H1 (cell line): ENCODE data around the gene MAPK8IP2. TPM values are rescaled to one million over a fixed set of nuclear protein-coding genes. Genes with fewer than 3 reads are reported as not detected.

ENCODE experiments used
- CTCF ChIA-PET: fragments of 300-600 bp; sonication (Branson Sonifier 250); formaldehyde crosslinking; loops from one replicate; lab custom pipeline; 2021; ENCODE audit not compliant: partially characterized antibody; lab: Charles Lee
- POLR2A ChIA-PET: fragments of 300-600 bp; sonication (Branson Sonifier 250); formaldehyde crosslinking; loops from one replicate; lab custom pipeline; 2021; ENCODE audit warnings: inconsistent platforms; ENCODE audit not compliant: partially characterized antibody; lab: Charles Lee
- DNase-seq, 2 experiments: peaks; one replicate each; pipeline versions ENCODE4 v3.0.0 to v3.0.0-alpha.2; 2010 to 2022; ENCODE audit warnings: low spot score in 2 of 2, low read depth in 1 of 2, mixed read lengths in 1 of 2
- FAIRE-seq: peaks from 2 replicates; lab custom pipeline; 2011; peaks lifted over from hg19 to GRCh38; lab: Jason Lieb, UNC
- H2AFZ ChIP-seq: 2 replicates; pipeline ENCODE4 v1.8.1; 2012; ENCODE audit warnings: low read length, inconsistent platforms
- H2AK5ac ChIP-seq: 2 replicates; pipeline ENCODE4 v1.6.1; 2013; ENCODE audit warnings: low read depth, low read length
- H2BK120ac ChIP-seq: replicated peaks from 2 replicates; pipeline ENCODE3; 2013; ENCODE audit warnings: low read depth, low read length, inconsistent platforms
- H2BK12ac ChIP-seq: 2 replicates; pipeline ENCODE4 v1.6.1; 2013; ENCODE audit warnings: low read depth, low read length
- H2BK15ac ChIP-seq: 2 replicates; pipeline ENCODE4 v1.6.1; 2013; ENCODE audit warnings: low read length
- H2BK20ac ChIP-seq: 2 replicates; pipeline ENCODE4 v1.6.1; 2013; ENCODE audit warnings: low read length
- H2BK5ac ChIP-seq: 2 replicates; pipeline ENCODE4 v1.6.1; 2013; ENCODE audit warnings: low read depth, low read length
- H3K14ac ChIP-seq: 2 replicates; pipeline ENCODE4 v1.6.1; 2013; ENCODE audit warnings: inconsistent platforms; ENCODE audit not compliant: insufficient read length
- H3K18ac ChIP-seq: 2 replicates; pipeline ENCODE4 v1.6.1; 2013; ENCODE audit warnings: low read length; ENCODE audit errors: extremely low read depth
- H3K23ac ChIP-seq: 2 replicates; pipeline ENCODE4 v1.6.1; 2013; ENCODE audit warnings: inconsistent platforms; ENCODE audit not compliant: insufficient read length
- H3K23me2 ChIP-seq: 2 replicates; pipeline ENCODE4 v1.6.1; 2013; ENCODE audit warnings: low read depth, low read length
- H3K27ac ChIP-seq: 2 replicates; pipeline ENCODE4 v1.6.1; 2011; ENCODE audit warnings: low read depth, low read length, inconsistent platforms
- H3K27me3 ChIP-seq, 4 experiments: replicated peaks in 1 of 4; 1 replicate in 1 of 4; 2 replicates in 3 of 4; pipeline versions ENCODE4 v1.6.1 to v1.8.1; 2011 to 2013; ENCODE audit warnings: low read length in 3 of 4, mild to moderate bottlenecking in 3 of 4, inconsistent platforms in 2 of 4, mixed read lengths in 2 of 4, moderate library complexity in 1 of 4; ENCODE audit not compliant: control insufficient read depth in 3 of 4, insufficient read depth in 3 of 4; ENCODE audit errors: extremely low read depth in 1 of 4
- H3K36me3 ChIP-seq, 4 experiments: 2 replicates each; pipeline versions ENCODE4 v1.6.1 to v1.8.1; 2011 to 2013; ENCODE audit warnings: mild to moderate bottlenecking in 4 of 4, low read length in 3 of 4, moderate library complexity in 2 of 4, control low read depth in 1 of 4, inconsistent platforms in 1 of 4; ENCODE audit not compliant: insufficient read depth in 4 of 4, control insufficient read depth in 2 of 4
- H3K4ac ChIP-seq: replicated peaks from 2 replicates; pipeline ENCODE3; 2013; ENCODE audit warnings: low read length, low read depth, mixed read lengths, inconsistent platforms; ENCODE audit not compliant: insufficient read length
- H3K4me1 ChIP-seq, 4 experiments: replicated peaks in 1 of 4; 1 replicate in 1 of 4; 2 replicates in 3 of 4; pipeline versions ENCODE4 v1.6.1 to v1.8.1; 2011 to 2013; ENCODE audit warnings: low read length in 3 of 4, inconsistent platforms in 2 of 4, mixed read lengths in 1 of 4; ENCODE audit not compliant: insufficient read depth in 4 of 4, control insufficient read depth in 3 of 4
- H3K4me2 ChIP-seq, 2 experiments: 2 replicates each; pipeline versions ENCODE4 v1.6.1 to v1.8.1; 2011 to 2013; ENCODE audit warnings: low read depth in 2 of 2, low read length in 2 of 2, control low read depth in 1 of 2, inconsistent platforms in 1 of 2, mild to moderate bottlenecking in 1 of 2; ENCODE audit not compliant: insufficient read depth in 1 of 2
- H3K4me3 ChIP-seq, 4 experiments: fragments of 200-600, 300-600 bp in 1 of 4; sonication (generic), shearing (Covaris generic), sonication (Bioruptor Twin) in 1 of 4; 2 replicates each; pipeline versions ENCODE4 v1.5.1 to v1.8.1; 2011 to 2016; ENCODE audit warnings: low read length in 4 of 4, low read depth in 3 of 4, control low read depth in 2 of 4, inconsistent platforms in 2 of 4, mild to moderate bottlenecking in 2 of 4, mixed read lengths in 1 of 4, moderate library complexity in 1 of 4; ENCODE audit not compliant: insufficient read depth in 2 of 4; ENCODE audit errors: extremely low read depth in 1 of 4
- H3K56ac ChIP-seq: replicated peaks from 2 replicates; pipeline ENCODE3; 2013; ENCODE audit warnings: low read depth, mild to moderate bottlenecking, mixed read lengths, low read length, inconsistent platforms; ENCODE audit not compliant: insufficient read length
- H3K79me1 ChIP-seq: 2 replicates; pipeline ENCODE4 v1.6.1; 2013; ENCODE audit warnings: low read depth, low read length, control low read depth
- H3K79me2 ChIP-seq, 2 experiments: 2 replicates each; pipeline versions ENCODE4 v1.6.1 to v1.8.1; 2012 to 2013; ENCODE audit warnings: low read length in 2 of 2, mild to moderate bottlenecking in 2 of 2, inconsistent platforms in 1 of 2; ENCODE audit not compliant: insufficient read depth in 2 of 2, control insufficient read depth in 1 of 2
- H3K9ac ChIP-seq, 4 experiments: replicated peaks in 1 of 4; 1 replicate in 1 of 4; 2 replicates in 3 of 4; pipeline versions ENCODE4 v1.6.1 to v1.8.1; 2011 to 2013; ENCODE audit warnings: low read depth in 3 of 4, low read length in 3 of 4, control low read depth in 2 of 4, mild to moderate bottlenecking in 2 of 4, moderate library complexity in 2 of 4, inconsistent platforms in 1 of 4; ENCODE audit errors: extremely low read depth in 1 of 4
- H3K9me3 ChIP-seq, 2 experiments: 2 replicates each; pipeline versions ENCODE4 v1.6.1 to v1.8.1; 2012 to 2013; ENCODE audit warnings: mild to moderate bottlenecking in 2 of 2, moderate library complexity in 2 of 2, control low read depth in 1 of 2, inconsistent platforms in 1 of 2, low read depth in 1 of 2, low read length in 1 of 2, mixed read lengths in 1 of 2; ENCODE audit not compliant: insufficient read depth in 2 of 2
- H4K20me1 ChIP-seq, 2 experiments: replicated peaks in 1 of 2; 2 replicates each; pipeline versions ENCODE3 to v1.8.1; 2011 to 2013; ENCODE audit warnings: inconsistent platforms in 2 of 2, low read length in 2 of 2, mild to moderate bottlenecking in 1 of 2; ENCODE audit not compliant: insufficient read depth in 2 of 2, control insufficient read depth in 1 of 2
- H4K5ac ChIP-seq: 2 replicates; pipeline ENCODE4 v1.6.1; 2013; ENCODE audit warnings: low read length, low read depth, mixed read lengths, inconsistent platforms; ENCODE audit not compliant: insufficient read length
- H4K8ac ChIP-seq: 2 replicates; pipeline ENCODE4 v1.8.0; 2013; ENCODE audit warnings: mild to moderate bottlenecking, moderate library complexity, low read length, inconsistent platforms; ENCODE audit not compliant: insufficient read depth; ENCODE audit errors: extremely low read depth
- H4K91ac ChIP-seq: replicated peaks from 2 replicates; pipeline ENCODE3; 2013; ENCODE audit warnings: low read length, mixed read lengths, inconsistent platforms; ENCODE audit not compliant: insufficient read length
- BRCA1 ChIP-seq: IDR thresholded peaks from 2 replicates; pipeline ENCODE4 v1.6.1; 2012; ENCODE audit warnings: low read depth, low read length, improper control_type of control experiment
- CHD2 ChIP-seq: IDR thresholded peaks from 2 replicates; pipeline ENCODE4 v1.6.1; 2012; ENCODE audit warnings: low read length, improper control_type of control experiment
- FOSL1 ChIP-seq: IDR thresholded peaks from 2 replicates; pipeline ENCODE4 v1.6.1; 2011; ENCODE audit warnings: mild to moderate bottlenecking, low read depth, low read length, moderate library complexity; ENCODE audit not compliant: insufficient read depth
- HDAC2 ChIP-seq, 2 experiments: fragments of 300-600 bp in 1 of 2; sonication (generic) in 1 of 2; IDR thresholded peaks; 2 replicates each; pipeline ENCODE4 v1.6.1; 2011 to 2012; ENCODE audit warnings: low read depth in 2 of 2, low read length in 2 of 2, mild to moderate bottlenecking in 2 of 2, moderate library complexity in 2 of 2, borderline replicate concordance in 1 of 2, inconsistent platforms in 1 of 2
- JUND ChIP-seq: IDR thresholded peaks from 2 replicates; pipeline ENCODE4 v1.6.1; 2011; ENCODE audit warnings: mild to moderate bottlenecking, improper control_type of control experiment, low read length
- KDM4A ChIP-seq: IDR thresholded peaks from one replicate; pipeline ENCODE4 v1.7.1; 2012; ENCODE audit warnings: low read depth, mild to moderate bottlenecking, moderate library complexity, low read length, inconsistent platforms; ENCODE audit not compliant: severe bottlenecking
- KDM5A ChIP-seq: fragments of 200-600 bp; IDR thresholded peaks from 2 replicates; pipeline ENCODE4 v1.7.1; 2012; ENCODE audit warnings: mild to moderate bottlenecking, low read length, inconsistent platforms, mixed read lengths
- RFX5 ChIP-seq: IDR thresholded peaks from 2 replicates; pipeline ENCODE4 v1.6.1; 2011; ENCODE audit warnings: low read depth, low read length, improper control_type of control experiment, borderline replicate concordance
- SIN3A ChIP-seq, 2 experiments: IDR thresholded peaks in 1 of 2; conservative IDR thresholded peaks in 1 of 2; 2 replicates each; pipeline ENCODE4 v1.6.1; 2011 to 2012; ENCODE audit warnings: low read length in 2 of 2, improper control_type of control experiment in 1 of 2, low read depth in 1 of 2, mild to moderate bottlenecking in 1 of 2
- SIRT6 ChIP-seq: IDR thresholded peaks from one replicate; pipeline ENCODE4 v1.7.1; 2012; ENCODE audit warnings: low read length, inconsistent platforms
- TAF7 ChIP-seq: optimal IDR thresholded peaks from 2 replicates; pipeline ENCODE3; 2011; ENCODE audit warnings: low read depth, mild to moderate bottlenecking, inconsistent platforms, low read length, moderate library complexity, borderline replicate concordance
- YY1 ChIP-seq: IDR thresholded peaks from 2 replicates; pipeline ENCODE4 v1.6.1; 2011; ENCODE audit warnings: low read depth, mild to moderate bottlenecking, low read length
- WGBS, 2 experiments: shearing (Covaris generic) in 1 of 2; methylation state at CpG; one replicate each; pipeline versions ENCODE4 v1.1.6 to v1.1.7; 2013 to 2015; ENCODE audit warnings: low lambda C conversion rate in 2 of 2, mixed read lengths in 2 of 2, inconsistent platforms in 1 of 2, low coverage in 1 of 2, missing lambda C conversion rate in 1 of 2; ENCODE audit not compliant: insufficient replicate concordance in 2 of 2, insufficient coverage in 1 of 2, insufficient read length in 1 of 2; ENCODE audit errors: extremely low coverage in 1 of 2, missing lambda C conversion rate in 1 of 2; 5-methylcytosine and 5-hydroxymethylcytosine counted together
- polyA plus RNA-seq, 7 experiments: library from polyadenylated mRNA; depleted of rRNA in 3 of 7; stranded (reverse) in 5 of 7; unstranded in 2 of 7; fragments of >200 nt in 5 of 7; fragments of 200-250 nt in 2 of 7; gene quantifications; 1 replicate in 5 of 7; 2 replicates in 1 of 7; 4 replicates in 1 of 7; pipeline versions ENCODE4 v1.2.1 to v1.2.3, GENCODE V29; 2011 to 2013; ENCODE audit warnings: missing spikeins in 2 of 7, mixed read lengths in 2 of 7
- total RNA-seq: library from RNA; stranded (reverse); fragmentation: NEBNext Ultra II Directional; extraction: Animal tissue kit (Norgen Biotek cat#: 25700); gene quantifications from 2 replicates; pipeline ENCODE4 v1.2.1, GENCODE V29; 2021

Gene MAPK8IP2
- total and polyA plus RNA-seq, 2 of the 8 experiments (the other 6 are each of a cell fraction or from before 2014, with no cell fraction given) = 1.5 to 5.5 TPM

DNA sequence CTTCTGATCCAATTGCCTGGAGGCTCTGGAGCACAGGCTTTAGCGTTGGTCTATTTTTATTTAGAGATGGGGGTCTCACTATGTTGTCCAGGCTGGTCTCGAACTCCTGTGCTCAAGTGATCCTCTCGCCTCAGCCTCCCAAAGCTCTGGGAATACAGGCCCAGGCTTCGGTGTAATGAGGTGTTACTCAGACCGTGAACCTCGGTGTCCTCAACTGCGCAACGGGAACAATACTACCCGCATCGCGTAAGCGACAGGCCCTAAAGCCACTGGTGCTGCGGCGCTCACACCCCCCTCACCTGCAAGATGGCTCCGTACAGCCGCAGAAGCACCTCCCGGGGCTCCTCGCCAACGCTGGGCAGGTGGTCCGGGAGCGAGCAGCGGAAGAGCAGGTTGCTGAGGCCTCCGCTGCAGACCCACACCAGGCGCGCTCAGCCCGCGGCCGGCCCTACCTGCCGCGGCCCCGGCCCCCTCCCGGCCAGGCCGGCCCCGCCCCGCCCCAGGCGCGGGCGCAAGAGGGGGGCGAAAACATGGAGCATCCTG, 18.6 kb upstream of the MAPK8IP2 start:
- no peak for DNase-seq
- WGBS, 2 experiments = 14% methylated on average over 34 of the region's 39 CpGs; no CpG with 5 or more reads in 1 of the 2 experiments
- Histone ChIP-seq H3K27me3 (no peaks in the 10 kb centered on the region), H4K91ac (peak overlapping the region; percentile 92), H3K14ac (no peak overlapping the region), H3K27ac (peak overlapping the region; percentile 67; the same call in 1 of the 2 replicates), H2BK15ac (peak overlapping the region; percentile 81; the same call in 1 of the 2 replicates), H4K20me1 (peaks cover 0 to 3% of the 10 kb centered on the region in 2 experiments), H3K18ac (no peak overlapping the region; the same call in 1 of the 2 replicates), H2BK120ac (no peak overlapping the region), H3K56ac (peak overlapping the region; percentile 87), H3K79me2 (peaks cover 0 to 7% of the 10 kb centered on the region in 2 experiments; a peak in 1 of 4 replicates), H3K36me3 (peaks cover 0 to 10% (median 4%) of the 10 kb centered on the region in 4 experiments; a peak in 5 of 8 replicates), H2BK5ac (peak overlapping the region; percentile 94; the same call in 1 of the 2 replicates), H3K4me3 (peak overlapping the region; percentile 65 to 78 (median 73)), H4K5ac (peak overlapping the region; percentile 75), H4K8ac (peak overlapping the region; percentile 98), H3K4me2 (peak overlapping the region; percentile 68 to 96), H3K9ac (peak overlapping the region; percentile 74 to 85 (median 76)), H2BK20ac (no peak overlapping the region), H3K23ac (no peak overlapping the region), H3K4me1 (peaks cover 4 to 15% (median 7%) of the 10 kb centered on the region in 4 experiments), H2AK5ac (no peak overlapping the region), H2BK12ac (no peak overlapping the region), H3K23me2 (peaks cover 10% of the 10 kb centered on the region; the same call in 1 of the 2 replicates), H3K4ac (peak overlapping the region; percentile 12), H3K79me1 (peaks cover 7% of the 10 kb centered on the region; the same call in 1 of the 2 replicates), H3K9me3 (no peaks in the 10 kb centered on the region), H2AFZ (peak overlapping the region; percentile 54; the same call in 1 of the 2 replicates)
- ChIA-PET CTCF (interaction anchor here (1.1 to 1.6 kb wide), 2 partner anchors 36 to 45 kb away, joined by 3 to 5 read pairs; no protein-coding TSS in a partner anchor), POLR2A (interaction anchor here (0.6 to 2.6 kb wide), 8 partner anchors 10 to 67 kb away, joined by 3 to 15 read pairs (median 4); partner anchors contain the start of genes ARSA and SYCE3)
- no peak for FAIRE-seq
- TF ChIP-seq JUND = no peak
- no peak for TF ChIP-seq SIN3A (conservative IDR thresholded peaks at IDR 0.05 in 1 of 2, IDR thresholded peaks at IDR 0.05 in 1 of 2; ENCODE audit: low read depth in 1 of 2, low read length in 2 of 2)
- TF ChIP-seq KDM4A = peak; percentile 48
- TF ChIP-seq SIRT6 = no peak
- TF ChIP-seq TAF7 = no peak
- TF ChIP-seq KDM5A = no peak
- TF ChIP-seq HDAC2 (IDR thresholded peaks at IDR 0.05; ENCODE audit: borderline replicate concordance in 1 of 2, low read depth in 2 of 2, low read length in 2 of 2) = no peak
- no peak for TF ChIP-seq RFX5
- TF ChIP-seq YY1 = no peak
- no peak; the same call in 1 of the 2 replicates for TF ChIP-seq CHD2
- no peak for TF ChIP-seq FOSL1
- TF ChIP-seq BRCA1 = no peak
